PC-9 (cell line): Measurements from ENCODE around the gene GAPDH.

Experiments used
- EZH2 ChIP-seq: fragments of 200-600 bp; sonication (generic); IDR thresholded peaks from 2 replicates; pipeline ENCODE4 v1.8.0; 2017; ENCODE audit warnings: antibody characterized with exemption, low read depth
- TF ChIP-seq, protein P1 (sequence below): fragments of 200-600 bp; sonication (generic); conservative IDR thresholded peaks from 2 replicates; pipeline ENCODE4 v1.6.1; 2017; ENCODE audit warnings: mixed run types, antibody characterized with exemption, mild to moderate bottlenecking, moderate library complexity

DNA sequence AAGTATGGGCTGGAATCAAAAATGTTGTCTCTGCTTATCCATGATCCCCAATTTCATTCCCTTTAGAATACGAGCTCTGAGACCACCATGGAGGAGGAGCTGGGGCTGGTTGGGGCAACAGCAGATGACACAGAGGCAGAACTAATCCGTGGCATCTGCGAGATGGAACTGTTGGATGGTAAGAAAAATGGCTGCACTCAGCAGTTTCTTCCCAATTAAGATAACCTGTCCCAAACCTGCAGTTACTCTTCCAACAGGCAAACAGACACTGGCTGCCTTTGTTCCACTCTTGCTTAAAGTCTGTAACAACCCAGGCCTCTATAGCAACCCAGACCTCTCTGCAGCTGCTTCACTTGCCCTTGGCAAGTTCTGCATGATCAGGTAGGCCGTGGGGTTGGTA lies 6.6 kb upstream of the GAPDH start:
- TF ChIP-seq, protein P1, sequence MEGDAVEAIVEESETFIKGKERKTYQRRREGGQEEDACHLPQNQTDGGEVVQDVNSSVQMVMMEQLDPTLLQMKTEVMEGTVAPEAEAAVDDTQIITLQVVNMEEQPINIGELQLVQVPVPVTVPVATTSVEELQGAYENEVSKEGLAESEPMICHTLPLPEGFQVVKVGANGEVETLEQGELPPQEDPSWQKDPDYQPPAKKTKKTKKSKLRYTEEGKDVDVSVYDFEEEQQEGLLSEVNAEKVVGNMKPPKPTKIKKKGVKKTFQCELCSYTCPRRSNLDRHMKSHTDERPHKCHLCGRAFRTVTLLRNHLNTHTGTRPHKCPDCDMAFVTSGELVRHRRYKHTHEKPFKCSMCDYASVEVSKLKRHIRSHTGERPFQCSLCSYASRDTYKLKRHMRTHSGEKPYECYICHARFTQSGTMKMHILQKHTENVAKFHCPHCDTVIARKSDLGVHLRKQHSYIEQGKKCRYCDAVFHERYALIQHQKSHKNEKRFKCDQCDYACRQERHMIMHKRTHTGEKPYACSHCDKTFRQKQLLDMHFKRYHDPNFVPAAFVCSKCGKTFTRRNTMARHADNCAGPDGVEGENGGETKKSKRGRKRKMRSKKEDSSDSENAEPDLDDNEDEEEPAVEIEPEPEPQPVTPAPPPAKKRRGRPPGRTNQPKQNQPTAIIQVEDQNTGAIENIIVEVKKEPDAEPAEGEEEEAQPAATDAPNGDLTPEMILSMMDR, result no peak
- no peak for TF ChIP-seq EZH2
